Caco-2 (cell line): ENCODE measurements around the gene PERCC1. TPM values are rescaled to one million over a fixed set of nuclear protein-coding genes. Genes with fewer than 3 reads are reported as not detected.
A peak's percentile ranks its signal among the peaks of the same experiment; 100 is the strongest.

Source experiments
- Bru-seq: library from RNA; stranded (reverse); fragments of 400-500 nt; gene quantifications from one replicate; lab custom pipeline; 2021; lab: Mats Ljungman, UMichigan
- BruChase-seq, 2 experiments: library from RNA; stranded (reverse); fragments of 400-500 nt; gene quantifications; one replicate each; lab custom pipeline; 2021; lab: Mats Ljungman, UMichigan
- BruUV-seq: library from RNA; stranded (reverse); fragments of 400-500 nt; replicated peaks from 2 replicates; lab custom pipeline; 2021; lab: Mats Ljungman, UMichigan
- CTCF ChIA-PET: fragments of 300-600 bp; sonication (Branson Sonifier 250); formaldehyde crosslinking; loops from one replicate; lab custom pipeline; 2022; ENCODE audit warnings: antibody characterized with exemption; lab: Charles Lee
- POLR2A ChIA-PET: fragments of 300-600 bp; sonication (Branson Sonifier 250); formaldehyde crosslinking; loops from one replicate; lab custom pipeline; 2022; ENCODE audit warnings: antibody characterized with exemption; lab: Charles Lee
- DNase-seq, 2 experiments: peaks; one replicate each; pipeline versions ENCODE4 v3.0.0 to v3.0.0-alpha.2; 2020 to 2022
- H3K27me3 ChIP-seq: replicated peaks from 2 replicates; pipeline ENCODE4 v1.6.0; 2011; ENCODE audit warnings: low read length; ENCODE audit not compliant: control insufficient read depth, insufficient read depth
- H3K36me3 ChIP-seq: 2 replicates; pipeline ENCODE4 v1.5.1; 2011; ENCODE audit warnings: low read length; ENCODE audit not compliant: control insufficient read depth, insufficient read depth
- H3K4me1 ChIP-seq: fragments of 250-450 bp; sonication (Bioruptor Pico); 2 replicates; pipeline ENCODE4 v1.5.1; 2020; ENCODE audit warnings: mild to moderate bottlenecking
- H3K4me3 ChIP-seq: 2 replicates; pipeline ENCODE4 v1.5.1; 2011; ENCODE audit warnings: low read depth, mild to moderate bottlenecking, control low read depth, low read length
- H3K9me3 ChIP-seq: fragments of 250-450 bp; sonication (Bioruptor Pico); 2 replicates; pipeline ENCODE4 v1.5.1; 2020; ENCODE audit warnings: mild to moderate bottlenecking, moderate library complexity
- H3K27ac Mint-ChIP-seq: one replicate; pipeline ENCODE4 v1.8.0; 2022; ENCODE audit warnings: mixed read lengths; ENCODE audit not compliant: unreplicated experiment
- H3K27me3 Mint-ChIP-seq: one replicate; pipeline ENCODE4 v1.8.0; 2022; ENCODE audit warnings: mixed read lengths; ENCODE audit not compliant: insufficient read depth, unreplicated experiment
- H3K36me3 Mint-ChIP-seq: one replicate; pipeline ENCODE4 v1.8.0; 2022; ENCODE audit warnings: mild to moderate bottlenecking, mixed read lengths; ENCODE audit not compliant: insufficient read depth, unreplicated experiment
- H3K4me1 Mint-ChIP-seq: one replicate; pipeline ENCODE4 v1.8.0; 2022; ENCODE audit warnings: low read depth, mixed read lengths; ENCODE audit not compliant: unreplicated experiment
- H3K4me3 Mint-ChIP-seq: one replicate; pipeline ENCODE4 v1.8.0; 2022; ENCODE audit warnings: mild to moderate bottlenecking, moderate library complexity, mixed read lengths; ENCODE audit not compliant: unreplicated experiment
- H3K9me3 Mint-ChIP-seq: one replicate; pipeline ENCODE4 v1.8.0; 2022; ENCODE audit warnings: mixed read lengths; ENCODE audit not compliant: unreplicated experiment
- intact Hi-C: fragments of 100-400 bp; cut with micrococcal nuclease; formaldehyde crosslinking; loops from one replicate; pipeline ENCODE4 v1.10.0; 2022; ENCODE audit not compliant: unreplicated experiment
- long read RNA-seq: library from polyadenylated mRNA; stranded (forward); transcript quantifications from one replicate; pipeline ENCODE4 v2.0.0, GENCODE V29; 2022
- total RNA-seq: library from RNA; stranded (reverse); gene quantifications from 2 replicates; pipeline ENCODE4 v1.2.3, GENCODE V29; 2022
- TF ChIP-seq, protein P1 (sequence below), 2 experiments: fragments of 200-600 bp in 1 of 2; IDR thresholded peaks; 1 replicate in 1 of 2; 2 replicates in 1 of 2; pipeline versions ENCODE4 v1.5.1 to v1.8.0; 2011 to 2022; ENCODE audit warnings: antibody characterized with exemption in 1 of 2, control low read depth in 1 of 2, inconsistent platforms in 1 of 2, low read depth in 1 of 2, low read length in 1 of 2, mild to moderate bottlenecking in 1 of 2, moderate library complexity in 1 of 2; ENCODE audit not compliant: insufficient read depth in 1 of 2, severe bottlenecking in 1 of 2, unreplicated experiment in 1 of 2

The PERCC1 gene
- 2.0 and 2.1 TPM in 2 replicates for total RNA-seq
- Bru-seq, nascent RNA: percentile 30 among the genes with signal in this experiment
- percentile 34 among the genes with signal in this experiment for BruChase-seq, experiment 1, labeled RNA remaining after a 2-hour chase
- BruChase-seq, experiment 2, labeled RNA remaining after a 6-hour chase: percentile 14 among the genes with signal in this experiment
- long read RNA-seq: 0 reads

DNA sequence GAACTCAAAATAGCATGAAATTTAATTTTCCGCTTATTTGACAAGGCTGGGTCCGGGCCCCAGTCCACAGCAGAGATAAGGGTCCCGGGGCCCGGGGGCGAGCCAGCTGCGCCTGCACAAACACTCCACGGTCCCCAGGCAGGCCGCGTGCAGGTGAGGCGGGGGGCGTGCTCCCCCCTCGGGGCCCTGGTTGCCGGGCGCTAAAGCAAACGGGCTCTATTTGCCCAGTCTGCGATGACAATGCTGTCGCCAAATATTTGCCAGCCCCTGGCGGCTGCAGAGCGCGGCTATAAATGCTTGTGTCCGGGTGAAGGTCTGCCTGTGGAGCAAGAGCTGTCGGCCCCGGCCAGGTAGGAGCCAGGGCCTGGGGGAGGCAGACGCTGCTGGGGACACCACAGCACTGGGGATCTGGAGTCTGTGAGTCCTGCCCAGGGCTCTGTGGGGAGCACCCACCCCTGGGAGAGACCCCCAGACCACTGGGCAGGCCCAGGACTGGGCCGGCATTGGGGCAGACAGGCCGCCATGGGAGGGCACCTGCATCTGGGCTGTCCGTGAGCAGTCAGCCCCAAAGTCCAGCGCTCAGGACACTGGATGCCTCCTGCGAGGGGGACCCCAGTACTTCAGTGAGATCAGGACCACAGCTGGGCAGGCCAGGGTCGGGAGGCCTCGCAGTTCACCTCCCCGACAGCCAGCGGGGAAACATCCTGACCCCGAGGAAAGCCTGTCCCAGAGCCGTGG is at the start of gene PERCC1:
Gene PERCC1, plus strand, starts transcription at position 320 of the 738 bp plus-strand sequence. CDS start 1,516 bp downstream, outside the sequence.
- Mint-ChIP-seq H3K27ac (peak within 1 kb of the TSS; percentile 75), H3K4me3 (peak within 1 kb of the TSS; percentile 52), H3K36me3 (peaks cover 6% of the 10 kb centered on the region), H3K4me1 (no peaks in the 10 kb centered on the region), H3K27me3 (no peaks in the 10 kb centered on the region), H3K9me3 (no peaks in the 10 kb centered on the region)
- Histone ChIP-seq H3K4me3 (peak within 1 kb of the TSS; percentile 23), H3K27me3 (no peaks in the 10 kb centered on the region), H3K36me3 (no peaks in the 10 kb centered on the region), H3K4me1 (peaks cover 18% of the 10 kb centered on the region), H3K9me3 (no peaks in the 10 kb centered on the region)
- TF ChIP-seq, protein P1, sequence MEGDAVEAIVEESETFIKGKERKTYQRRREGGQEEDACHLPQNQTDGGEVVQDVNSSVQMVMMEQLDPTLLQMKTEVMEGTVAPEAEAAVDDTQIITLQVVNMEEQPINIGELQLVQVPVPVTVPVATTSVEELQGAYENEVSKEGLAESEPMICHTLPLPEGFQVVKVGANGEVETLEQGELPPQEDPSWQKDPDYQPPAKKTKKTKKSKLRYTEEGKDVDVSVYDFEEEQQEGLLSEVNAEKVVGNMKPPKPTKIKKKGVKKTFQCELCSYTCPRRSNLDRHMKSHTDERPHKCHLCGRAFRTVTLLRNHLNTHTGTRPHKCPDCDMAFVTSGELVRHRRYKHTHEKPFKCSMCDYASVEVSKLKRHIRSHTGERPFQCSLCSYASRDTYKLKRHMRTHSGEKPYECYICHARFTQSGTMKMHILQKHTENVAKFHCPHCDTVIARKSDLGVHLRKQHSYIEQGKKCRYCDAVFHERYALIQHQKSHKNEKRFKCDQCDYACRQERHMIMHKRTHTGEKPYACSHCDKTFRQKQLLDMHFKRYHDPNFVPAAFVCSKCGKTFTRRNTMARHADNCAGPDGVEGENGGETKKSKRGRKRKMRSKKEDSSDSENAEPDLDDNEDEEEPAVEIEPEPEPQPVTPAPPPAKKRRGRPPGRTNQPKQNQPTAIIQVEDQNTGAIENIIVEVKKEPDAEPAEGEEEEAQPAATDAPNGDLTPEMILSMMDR (IDR thresholded peaks at IDR 0.05; ENCODE audit: insufficient read depth in 1 of 2, low read depth in 1 of 2, low read length in 1 of 2, severe bottlenecking in 1 of 2, unreplicated experiment in 1 of 2): peak; percentile 34 to 52
- ChIA-PET POLR2A (interaction anchor here (0.6 to 1.6 kb wide), 3 partner anchors 10 to 23 kb away, joined by 3 to 16 read pairs (median 16); partner anchors contain the start of gene UQCC4), CTCF (interaction anchor here (0.5 to 2.0 kb wide), 5 partner anchors 10 to 567 kb away, joined by 3 to 9 read pairs (median 4); partner anchors contain the start of gene UQCC4)
- no TSS peak for BruUV-seq
- intact Hi-C loops: loop anchor here (1.0 kb wide), 1 partner anchor 16 kb away; no protein-coding TSS in a partner anchor
- DNase-seq: peak; percentile 89

DNA sequence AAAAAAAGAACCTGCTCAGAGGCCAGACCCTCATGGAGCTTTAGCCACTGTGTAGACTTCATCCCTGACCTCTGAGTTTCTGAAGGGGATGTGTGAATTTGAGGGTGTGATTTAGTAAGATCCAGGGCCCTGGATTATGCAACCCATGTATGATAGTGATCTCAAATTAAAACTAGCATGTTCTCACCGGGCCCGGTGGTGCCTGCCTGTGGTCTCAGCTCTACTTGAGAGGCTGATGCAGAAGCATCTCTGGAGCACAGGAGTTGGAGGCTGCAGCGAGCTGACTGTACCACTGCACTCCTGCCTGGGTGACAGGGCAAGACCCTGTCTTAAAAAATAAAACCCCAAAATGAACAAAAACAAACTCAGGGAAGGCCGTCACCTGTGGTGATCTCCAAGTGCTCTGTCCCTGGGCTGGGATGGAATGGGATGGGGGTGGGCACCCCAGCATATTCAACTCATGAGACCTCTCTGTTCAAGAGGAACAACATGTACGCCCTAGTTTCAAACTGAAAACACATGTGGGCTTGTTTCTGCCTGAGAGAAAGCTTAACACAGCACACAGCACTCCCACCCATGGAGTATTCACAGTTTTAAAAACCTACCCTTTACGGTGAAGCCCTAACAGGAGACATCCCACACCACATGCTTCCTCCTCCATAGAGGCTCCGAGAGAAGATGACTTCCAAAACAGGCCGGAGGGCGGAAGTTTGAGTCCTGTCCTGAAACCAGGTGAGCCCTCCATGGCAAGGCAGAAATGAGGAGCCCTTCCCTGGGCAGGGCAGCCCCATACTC is 49.1 kb upstream of the PERCC1 start:
- Mint-ChIP-seq H3K9me3 (no peaks in the 10 kb centered on the region), H3K27me3 (no peaks in the 10 kb centered on the region), H3K36me3 (peaks cover 22% of the 10 kb centered on the region), H3K27ac (no peak overlapping the region), H3K4me1 (no peaks in the 10 kb centered on the region), H3K4me3 (no peak overlapping the region)
- no peaks in the 10 kb centered on the region for H3K9me3 ChIP-seq
- H3K36me3 ChIP-seq: no peaks in the 10 kb centered on the region; the same call in 1 of the 2 replicates
- TF ChIP-seq, protein P1 (IDR thresholded peaks at IDR 0.05; ENCODE audit: insufficient read depth in 1 of 2, low read depth in 1 of 2, low read length in 1 of 2, severe bottlenecking in 1 of 2, unreplicated experiment in 1 of 2): no peak
- ChIA-PET CTCF (no interaction called here), POLR2A (no interaction called here)
- no TSS peak for BruUV-seq
- peaks cover 12% of the 10 kb centered on the region; the same call in 1 of the 2 replicates for H3K4me1 ChIP-seq
- intact Hi-C loops: no loop called here
- H3K27me3 ChIP-seq: no peaks in the 10 kb centered on the region
- DNase-seq: no peak
- H3K4me3 ChIP-seq: no peak overlapping the region

DNA sequence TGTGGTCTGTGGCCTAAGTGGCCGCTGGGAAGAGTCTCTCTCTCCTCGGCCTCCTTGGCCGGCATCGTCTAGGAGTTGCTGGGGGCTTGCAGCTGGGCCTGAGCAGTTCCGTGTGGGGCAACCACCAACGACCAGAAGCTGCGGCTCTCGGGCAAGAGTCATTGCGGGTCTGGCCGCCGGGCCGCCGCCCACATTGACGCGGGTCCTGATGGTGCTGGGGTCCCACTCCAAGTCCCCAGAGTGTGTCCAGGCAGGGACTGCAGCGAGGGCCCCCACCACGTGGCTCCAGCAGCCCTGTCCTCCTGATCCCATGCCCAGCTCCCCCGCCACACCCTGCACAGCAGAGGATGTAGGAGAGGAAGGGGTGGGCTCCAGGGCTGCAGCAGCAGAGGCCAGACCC is 47.3 kb upstream of the PERCC1 start:
- no peaks in the 10 kb centered on the region for H3K4me1 Mint-ChIP-seq
- intact Hi-C loops: no loop called here
- POLR2A ChIA-PET: no interaction called here
- peaks cover 20% of the 10 kb centered on the region for H3K36me3 Mint-ChIP-seq
- Histone ChIP-seq H3K4me3 (no peak overlapping the region), H3K4me1 (peaks cover 6% of the 10 kb centered on the region; the same call in 1 of the 2 replicates), H3K27me3 (no peaks in the 10 kb centered on the region), H3K36me3 (no peaks in the 10 kb centered on the region; the same call in 1 of the 2 replicates), H3K9me3 (no peaks in the 10 kb centered on the region)
- no TSS peak for BruUV-seq
- H3K27me3 Mint-ChIP-seq: no peaks in the 10 kb centered on the region
- no peak overlapping the region for H3K27ac Mint-ChIP-seq
- H3K4me3 Mint-ChIP-seq: no peak overlapping the region
- DNase-seq: no peak
- CTCF ChIA-PET: no interaction called here
- no peaks in the 10 kb centered on the region for H3K9me3 Mint-ChIP-seq
- TF ChIP-seq, protein P1 (IDR thresholded peaks at IDR 0.05; ENCODE audit: insufficient read depth in 1 of 2, low read depth in 1 of 2, low read length in 1 of 2, severe bottlenecking in 1 of 2, unreplicated experiment in 1 of 2): no peak
